GM19351 (cell line): ENCODE measurements around the gene PHOX2A.

ENCODE experiments used
- ATAC-seq: cut with Tn5 transposase; IDR thresholded peaks from one replicate; pipeline ENCODE4 v1.9.1; 2021; ENCODE audit warnings: mild to moderate bottlenecking, moderate library complexity; ENCODE audit not compliant: unreplicated experiment

The PHOX2A gene

DNA sequence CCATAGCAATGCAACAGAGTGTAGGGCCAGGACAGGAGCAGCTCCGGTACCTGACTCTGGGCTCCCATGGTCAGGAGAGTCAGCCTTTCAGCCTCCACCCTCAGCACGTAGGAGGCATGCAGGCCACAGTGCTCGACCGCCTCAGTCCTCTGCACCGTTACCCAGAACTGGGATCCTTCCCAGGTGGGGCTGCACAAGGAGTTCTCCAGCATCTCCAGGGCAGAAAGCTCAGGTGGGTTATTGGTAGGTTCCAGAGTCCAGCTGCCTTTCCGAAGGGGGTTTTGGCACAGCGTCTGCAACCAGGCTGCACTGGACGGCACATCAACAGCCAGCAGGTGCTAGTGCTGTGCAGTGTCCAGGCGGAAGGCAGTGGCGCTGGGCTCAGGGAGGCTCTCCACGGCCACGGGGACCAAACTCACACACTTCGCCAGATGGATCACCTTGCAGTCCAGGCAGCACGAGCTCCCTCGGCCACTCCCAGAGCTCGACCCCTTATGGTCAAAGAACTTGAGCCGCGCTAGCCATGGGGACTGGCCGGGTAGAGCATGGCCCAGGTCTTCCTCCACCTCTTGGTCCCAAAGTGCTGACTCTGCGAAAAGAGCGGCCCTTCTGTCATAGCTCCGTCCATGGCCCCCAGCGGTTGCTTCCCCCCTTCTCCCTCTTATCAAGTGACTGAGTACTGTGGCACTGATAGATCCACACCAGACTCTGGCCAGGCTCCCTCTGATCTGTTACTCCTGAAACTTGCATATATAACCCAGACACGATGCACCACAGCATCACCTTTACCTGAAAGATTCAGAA is 6.9 kb upstream of the PHOX2A start:
- ATAC-seq: no peak

DNA sequence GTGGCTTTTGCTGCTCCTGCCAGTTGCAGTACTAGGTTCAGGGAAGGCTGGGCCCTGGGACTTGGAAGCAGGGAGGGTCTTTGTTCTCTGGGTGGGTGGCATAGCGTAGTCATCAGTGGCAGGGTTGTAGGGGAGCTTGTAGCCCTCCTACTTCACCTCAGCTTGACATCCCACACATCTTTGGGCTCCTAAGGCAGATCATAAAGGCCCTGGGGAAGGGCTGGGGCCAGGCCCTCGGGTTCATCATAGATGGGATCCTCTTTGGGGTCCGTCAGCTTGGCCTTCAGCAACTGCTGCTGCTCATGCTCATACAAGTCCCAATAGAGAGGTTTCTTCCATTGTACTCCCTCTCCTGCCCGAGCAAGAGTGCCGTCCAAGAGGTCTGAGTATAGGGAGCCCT is 6.0 kb upstream of the PHOX2A start:
- no peak for ATAC-seq

DNA sequence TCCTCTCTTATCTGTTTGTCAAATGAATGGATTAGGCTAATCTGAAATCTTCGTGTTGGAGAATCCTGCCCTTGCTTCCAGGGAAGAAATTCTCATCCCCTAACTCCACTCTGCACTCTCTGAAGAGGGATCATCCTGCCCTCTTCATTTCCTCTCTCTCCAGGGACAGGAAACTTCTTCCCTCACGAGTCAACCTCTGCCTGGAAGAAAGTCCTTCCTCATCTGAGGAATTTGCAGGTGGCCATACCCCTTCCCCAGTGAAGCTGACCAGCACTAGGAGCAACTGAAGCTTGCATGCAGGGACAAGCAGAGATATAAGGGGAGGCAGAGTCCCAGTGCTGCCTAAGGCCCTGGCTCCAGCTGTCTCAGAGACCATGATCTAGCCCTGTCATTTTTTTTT is 3.6 kb upstream of the PHOX2A start:
- ATAC-seq: no peak

DNA sequence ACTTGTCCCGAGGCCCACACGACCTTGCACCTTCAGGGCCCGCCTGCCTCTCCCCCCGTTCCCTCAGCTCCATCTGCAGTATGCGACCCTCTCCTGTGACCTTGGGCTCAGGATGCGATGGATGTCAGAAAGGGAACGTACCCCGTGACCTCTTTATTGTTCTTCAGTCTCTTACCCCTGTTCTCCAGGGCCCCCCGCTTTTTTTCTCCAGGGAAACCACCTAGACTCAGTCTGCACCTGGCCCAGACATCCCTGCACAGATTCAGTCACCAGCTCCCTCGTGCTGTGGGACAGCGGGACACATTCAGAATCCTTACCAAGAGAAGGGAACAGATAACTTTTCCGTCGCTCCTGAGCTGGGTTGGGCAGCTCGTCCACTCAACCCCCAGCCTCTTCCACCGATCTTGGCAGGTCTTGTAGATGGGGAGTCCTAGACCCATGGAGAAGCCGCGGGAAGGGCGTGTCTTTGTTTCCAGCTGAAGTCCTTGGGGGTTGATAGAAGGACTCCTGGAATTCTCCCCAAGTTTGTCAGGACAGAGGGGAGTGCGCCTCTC is 1.4 kb upstream of the PHOX2A start:
- no peak for ATAC-seq

DNA sequence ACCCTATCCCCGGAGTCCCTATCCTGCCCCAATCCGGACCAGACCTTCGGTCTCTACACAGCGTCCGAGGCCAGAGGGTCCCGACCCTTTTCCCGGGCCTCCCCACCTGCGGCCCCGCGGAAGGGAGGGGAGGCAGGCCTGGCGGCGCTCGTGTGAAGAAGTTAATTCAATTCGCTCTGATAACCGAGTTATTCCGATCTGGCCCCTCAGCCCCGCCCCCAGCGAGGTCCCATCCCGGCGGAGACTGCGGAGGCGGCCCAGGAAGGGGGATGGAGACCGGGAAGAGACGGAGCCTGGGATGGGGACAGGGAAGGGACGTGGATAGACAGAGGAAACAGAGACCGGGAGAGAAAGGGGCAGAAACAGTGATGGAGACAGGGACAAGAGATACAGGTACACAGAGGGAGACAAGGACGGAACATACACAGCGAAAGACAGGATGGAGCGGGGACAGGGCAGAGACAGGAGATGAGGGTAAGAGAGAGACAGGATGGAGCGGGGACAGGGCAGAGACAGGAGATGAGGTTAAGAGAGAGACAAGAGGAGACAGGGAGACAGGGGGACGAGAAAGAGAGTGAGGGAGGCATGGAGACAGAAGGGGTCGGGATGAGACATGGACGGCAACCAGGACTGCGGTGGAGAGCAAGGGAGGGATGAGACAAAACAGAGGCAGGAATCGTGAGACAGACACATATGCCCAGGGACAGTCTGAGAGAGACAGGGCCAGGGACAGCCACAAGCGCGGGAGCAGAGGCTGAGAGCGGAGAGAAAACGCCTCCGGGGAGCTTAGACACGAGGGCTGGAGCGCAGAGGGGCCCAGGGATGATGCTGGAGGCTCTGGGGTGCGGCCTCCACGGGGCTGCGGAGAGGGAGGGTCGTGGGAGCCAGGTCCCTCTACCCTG is 636 bp upstream of the PHOX2A start:
- ATAC-seq: no peak

DNA sequence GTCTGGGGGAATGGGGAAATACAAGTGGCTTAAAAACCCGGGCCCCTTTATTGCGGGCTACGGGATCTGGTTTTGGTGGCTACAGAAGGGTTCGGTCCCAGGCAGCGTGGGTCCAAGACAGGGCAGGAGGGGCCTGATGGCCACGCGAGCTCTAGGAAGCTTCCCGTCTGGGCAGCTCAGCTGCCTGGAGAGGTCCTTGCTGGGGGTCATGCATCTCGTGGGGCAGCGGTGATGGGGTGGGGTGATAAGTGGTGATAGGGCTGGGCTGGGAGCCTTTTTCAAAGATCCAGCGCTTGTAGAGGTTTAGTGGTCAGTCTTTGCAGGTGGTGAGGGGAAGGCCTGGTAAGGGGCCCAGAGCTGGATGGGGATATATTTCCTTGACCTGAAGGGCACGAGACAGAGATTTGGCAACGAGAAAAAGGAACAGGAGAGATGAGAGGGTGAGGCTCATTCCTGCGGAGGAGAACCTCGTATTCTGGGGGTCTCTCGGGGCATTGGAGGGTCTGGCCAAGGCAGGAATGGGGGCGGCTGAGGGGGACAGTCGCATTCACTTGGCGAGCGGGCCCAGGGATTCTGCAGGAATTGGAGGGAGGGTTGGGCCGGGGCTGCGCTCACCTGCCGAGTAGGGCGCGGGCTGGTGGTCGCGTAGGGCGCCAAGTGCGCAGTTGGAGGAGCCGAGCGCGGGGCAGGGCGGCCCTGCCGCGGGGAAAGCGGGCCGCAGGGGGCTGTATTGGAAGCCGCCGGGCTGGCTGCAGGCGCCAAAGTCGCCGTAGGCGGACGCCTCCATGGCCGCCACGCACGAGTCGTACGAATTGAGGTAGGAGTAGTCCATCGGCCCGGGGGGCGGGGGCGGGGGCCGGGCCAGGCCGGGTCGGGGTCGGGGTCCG is 560 bp downstream of the PHOX2A start:
- no peak for ATAC-seq

DNA sequence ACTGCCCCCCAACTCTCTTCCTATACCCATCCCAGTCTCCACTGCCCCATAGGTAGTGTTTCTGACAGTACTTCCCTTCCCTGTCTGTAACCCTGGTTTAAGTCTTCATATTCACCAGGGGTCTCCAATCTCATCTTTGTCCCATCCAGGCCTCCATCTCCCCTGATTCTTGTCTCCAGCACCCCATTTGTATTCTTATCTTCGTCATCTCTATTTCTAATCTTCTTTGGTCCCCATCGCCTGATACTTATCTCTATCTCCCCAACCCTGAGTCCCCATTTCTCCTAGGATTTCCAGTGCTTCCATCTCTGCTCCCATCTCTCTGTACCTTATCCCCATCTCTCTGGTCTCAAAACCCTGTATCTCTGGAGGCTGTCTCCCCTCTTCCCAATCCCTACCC is 1.8 kb downstream of the PHOX2A start:
- no peak for ATAC-seq

DNA sequence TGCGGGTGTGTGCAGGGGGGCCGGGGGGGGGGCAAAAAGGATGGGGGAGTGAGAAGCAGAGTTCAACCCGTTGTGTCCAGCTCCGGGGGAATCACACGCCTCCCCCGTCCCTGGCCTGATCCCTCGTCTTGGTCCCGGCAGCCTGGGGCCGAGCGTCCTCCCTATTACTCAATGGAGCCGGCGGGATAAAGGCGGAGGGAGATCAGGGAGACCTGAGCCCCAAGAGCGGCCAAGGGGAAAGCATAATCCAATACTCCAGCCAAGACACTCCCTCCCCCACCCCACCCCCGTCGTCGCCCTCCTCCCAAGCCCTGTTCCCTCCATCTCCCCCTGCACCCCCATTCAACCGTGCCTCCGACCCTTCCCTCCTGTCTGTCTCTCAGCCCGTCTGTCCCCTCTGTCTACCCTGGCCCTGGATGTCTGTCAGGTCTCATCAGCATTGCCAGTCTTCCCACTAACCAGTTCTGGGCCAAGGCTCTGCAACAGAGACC is 2.6 kb downstream of the PHOX2A start:
- no peak for ATAC-seq

DNA sequence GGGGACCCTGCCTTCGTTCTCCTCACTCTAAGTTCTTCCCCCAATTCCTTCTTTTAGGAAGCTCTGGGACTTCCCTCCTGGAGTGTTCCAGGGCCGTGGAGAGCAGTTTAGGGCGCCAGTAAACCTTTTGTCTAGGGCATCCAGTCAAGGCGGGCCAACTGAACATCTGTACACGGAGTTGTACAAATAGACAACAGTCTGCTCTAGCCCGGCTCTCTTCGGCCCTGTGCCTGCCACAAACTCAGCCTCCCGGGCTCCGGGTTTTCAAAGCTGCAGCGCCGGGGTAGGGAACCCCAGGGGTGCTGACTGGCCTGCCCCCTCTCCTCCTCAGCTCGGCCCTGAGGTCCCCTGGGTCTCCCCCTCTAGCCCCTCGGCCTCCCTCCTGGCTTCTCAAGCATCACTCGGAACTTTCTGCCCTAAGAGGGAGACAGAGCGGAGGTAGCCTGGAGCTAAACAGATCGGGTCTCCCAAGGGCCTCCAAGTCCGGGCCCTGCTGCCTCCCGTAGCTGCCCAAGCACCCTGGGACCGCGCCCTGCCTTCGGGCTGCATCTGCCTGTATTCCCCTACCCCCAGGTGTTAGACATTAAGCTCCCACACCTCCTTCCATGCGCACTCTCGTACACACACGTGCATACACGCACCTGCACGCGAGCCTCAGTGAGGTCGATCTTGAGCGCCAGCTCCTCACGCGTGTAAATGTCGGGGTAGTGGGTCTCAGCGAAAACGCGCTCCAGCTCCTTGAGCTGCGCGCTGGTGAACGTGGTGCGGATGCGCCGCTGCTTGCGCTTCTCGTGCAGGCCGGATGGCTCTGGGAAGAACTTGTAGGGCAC is 3.3 kb downstream of the PHOX2A start:
- no peak for ATAC-seq

DNA sequence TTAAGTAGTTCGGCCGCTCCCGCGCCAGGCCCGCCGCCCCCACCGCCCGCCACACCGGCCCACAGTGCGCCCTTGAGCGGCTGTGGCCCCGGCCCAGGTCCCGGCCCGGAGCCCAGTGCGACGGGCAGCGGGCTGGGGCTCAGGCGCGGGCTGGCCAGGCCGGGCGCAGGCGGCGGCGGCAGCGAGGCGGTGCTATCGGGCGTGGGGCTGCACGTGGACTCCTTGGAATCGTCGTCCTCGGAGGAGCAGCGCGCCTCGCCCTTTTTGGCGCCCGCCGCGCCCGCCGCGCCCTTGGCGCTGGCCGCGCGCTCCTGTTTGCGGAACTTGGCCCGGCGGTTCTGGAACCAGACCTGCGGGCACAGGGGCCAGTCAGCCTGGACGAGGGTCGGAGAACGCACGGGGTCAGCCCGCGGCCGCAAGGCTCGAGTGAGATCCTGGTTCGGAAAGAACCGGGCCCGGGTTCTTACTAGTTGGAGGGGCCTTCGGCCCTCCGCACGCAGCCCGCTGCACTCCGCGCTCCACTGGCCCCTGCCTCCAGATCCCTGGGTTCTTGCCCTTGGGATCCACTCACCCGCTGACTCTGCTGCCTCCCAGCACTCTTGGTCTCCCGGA is 4.0 kb downstream of the PHOX2A start:
- ATAC-seq: no peak

DNA sequence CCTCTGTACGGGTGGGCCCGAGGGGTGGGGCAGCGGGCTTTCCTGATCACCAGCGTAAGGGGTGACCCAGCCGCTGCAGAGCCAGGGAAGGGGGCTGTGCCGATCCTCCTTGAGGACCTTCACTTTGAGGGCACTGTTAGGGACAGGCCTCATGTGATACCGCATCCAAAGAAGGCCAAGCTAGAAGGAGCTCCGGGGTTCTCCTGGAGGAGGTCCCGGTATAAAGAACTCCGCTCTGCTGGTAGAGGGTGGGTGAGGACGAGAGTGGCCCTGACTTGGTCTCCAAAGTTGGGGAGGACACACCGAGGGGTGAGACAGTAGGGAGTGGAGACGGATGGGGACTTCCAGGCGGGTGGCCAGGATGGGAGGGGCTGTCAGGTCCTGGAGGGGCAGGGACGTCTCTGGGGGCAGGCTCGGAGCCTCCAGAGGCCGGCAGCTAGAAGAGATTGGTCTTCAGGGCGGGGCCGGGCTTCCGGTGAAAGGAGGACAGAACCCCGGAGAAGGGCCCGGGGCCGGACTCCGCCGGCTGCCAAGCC is 4.6 kb downstream of the PHOX2A start:
- no peak for ATAC-seq

DNA sequence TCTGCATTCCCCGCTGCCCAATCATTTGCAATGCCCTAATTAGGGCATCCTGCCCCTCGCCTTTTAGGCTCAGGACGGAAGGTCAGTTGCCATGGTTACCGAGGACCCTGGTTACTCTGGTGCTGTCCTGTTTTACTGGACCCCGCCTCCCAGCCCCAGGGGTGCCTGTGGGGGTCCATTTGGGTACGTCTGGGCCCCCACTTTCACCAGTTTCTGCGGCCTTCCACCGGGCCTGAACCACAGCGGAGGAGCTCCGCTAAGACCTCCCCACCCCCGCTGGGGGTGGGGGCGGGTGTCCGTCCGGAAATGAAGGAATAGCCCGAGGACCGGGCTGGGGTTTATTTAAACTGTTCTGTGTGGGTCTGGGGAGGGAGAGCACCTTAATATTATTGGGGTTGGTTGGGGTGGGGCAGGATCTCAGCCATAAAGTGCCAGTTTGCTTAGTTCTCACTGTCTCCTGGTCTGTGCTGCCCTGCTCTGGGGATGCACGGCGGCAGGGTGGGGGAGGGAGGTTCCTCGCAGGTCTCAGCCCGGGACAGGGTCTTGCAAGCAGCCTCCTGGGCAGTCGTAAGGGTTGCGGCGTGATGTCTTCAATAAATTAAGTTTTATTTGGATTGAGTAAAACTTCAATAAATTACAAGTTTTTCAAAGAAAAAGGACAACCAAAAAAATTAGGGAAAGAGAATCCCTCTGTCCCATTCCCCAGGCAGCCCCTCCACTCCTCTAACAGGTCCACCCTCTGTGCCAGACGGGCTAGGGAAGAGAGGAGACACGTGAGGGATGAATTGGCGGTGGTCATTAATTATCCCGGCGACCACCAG is 5.3 kb downstream of the PHOX2A start:
- ATAC-seq: no peak

DNA sequence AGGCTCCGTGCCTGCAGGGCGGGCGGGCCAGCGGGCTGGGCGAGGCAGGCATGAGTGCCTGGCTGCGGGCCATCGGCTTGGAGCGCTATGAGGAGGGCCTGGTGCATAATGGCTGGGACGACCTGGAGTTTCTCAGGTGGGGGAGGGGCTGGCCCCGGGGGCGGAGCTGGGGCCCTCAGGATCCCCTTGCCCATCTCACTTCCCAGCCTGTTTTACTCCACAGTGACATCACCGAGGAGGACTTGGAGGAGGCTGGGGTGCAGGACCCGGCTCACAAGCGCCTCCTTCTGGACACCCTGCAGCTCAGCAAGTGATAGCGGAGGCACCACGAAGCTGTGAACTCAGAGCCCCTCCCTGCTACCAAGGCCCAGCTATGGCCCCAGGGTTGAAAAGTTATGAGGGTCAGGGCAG is 5.9 kb downstream of the PHOX2A start:
- no peak for ATAC-seq

DNA sequence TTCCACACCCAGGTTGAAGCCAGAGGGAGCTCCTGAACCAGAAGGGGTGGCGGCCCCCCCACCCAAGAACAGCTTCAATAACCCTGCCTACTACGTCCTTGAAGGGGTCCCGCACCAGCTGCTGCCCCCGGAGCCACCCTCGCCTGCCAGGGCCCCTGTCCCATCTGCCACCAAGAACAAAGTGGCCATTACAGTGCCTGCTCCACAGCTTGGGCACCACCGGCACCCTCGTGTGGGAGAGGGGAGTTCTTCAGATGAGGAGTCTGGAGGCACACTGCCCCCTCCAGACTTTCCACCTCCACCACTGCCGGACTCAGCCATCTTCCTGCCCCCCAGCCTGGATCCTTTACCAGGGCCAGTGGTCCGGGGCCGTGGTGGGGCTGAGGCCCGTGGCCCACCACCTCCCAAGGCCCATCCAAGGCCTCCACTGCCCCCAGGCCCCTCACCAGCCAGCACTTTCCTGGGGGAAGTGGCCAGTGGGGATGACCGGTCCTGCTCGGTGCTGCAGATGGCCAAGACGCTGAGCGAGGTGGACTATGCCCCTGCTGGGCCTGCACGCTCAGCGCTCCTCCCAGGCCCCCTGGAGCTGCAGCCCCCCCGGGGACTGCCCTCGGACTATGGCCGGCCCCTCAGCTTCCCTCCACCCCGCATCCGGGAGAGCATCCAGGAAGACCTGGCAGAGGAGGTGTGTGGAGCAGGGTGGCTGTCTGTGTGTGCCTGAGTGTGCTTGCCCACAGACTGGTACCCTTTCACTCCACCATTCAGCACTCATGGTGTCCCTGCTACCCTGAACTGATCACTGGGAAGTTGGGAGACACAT is 6.7 kb downstream of the PHOX2A start:
- no peak for ATAC-seq

DNA sequence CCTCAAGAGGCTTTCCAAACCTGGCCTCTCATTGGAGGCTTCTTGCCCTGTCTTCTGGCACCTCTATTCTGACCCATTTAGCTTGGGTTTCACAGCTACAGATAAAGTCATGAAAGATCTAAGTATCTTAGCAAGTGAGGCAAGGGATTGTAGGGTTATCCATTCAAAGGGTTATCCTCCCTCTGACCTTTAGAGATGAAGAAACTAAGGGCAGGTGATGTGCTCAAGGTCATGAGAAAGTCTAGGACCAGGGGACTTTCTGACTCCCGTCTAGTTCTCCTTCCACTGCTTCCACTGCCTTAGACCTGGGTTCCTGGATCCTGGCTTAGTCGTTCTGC is 7.2 kb downstream of the PHOX2A start:
- ATAC-seq: no peak

DNA sequence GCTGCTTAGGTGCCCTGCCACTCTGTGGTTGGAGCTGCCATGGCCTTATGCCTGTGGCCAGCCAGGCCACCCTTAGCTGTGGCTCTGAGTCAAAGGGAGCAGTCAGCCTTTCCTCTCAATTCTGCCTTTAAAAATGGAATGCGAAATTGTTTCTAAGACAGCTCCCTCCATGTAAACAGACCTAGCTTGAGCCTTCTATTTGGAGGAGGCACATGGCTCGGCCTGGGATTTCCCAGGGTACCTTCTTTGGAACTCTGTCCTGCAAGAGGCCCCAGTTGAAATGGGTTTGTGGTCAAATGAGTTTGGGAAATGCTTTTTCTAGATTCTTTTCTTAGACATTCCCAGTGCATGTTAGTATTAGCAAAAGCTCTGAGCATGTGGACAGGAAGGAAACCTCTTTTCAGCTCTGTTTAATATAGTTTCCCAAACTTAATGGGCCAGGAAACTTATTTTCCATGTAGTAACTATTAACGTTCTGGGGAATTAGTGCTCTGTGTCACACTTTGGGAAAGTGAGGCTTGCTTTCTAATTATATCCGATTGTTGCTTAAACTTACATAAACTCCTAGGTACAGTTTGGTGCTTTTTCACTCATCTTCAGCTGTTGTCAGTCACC is 7.8 kb downstream of the PHOX2A start:
- no peak for ATAC-seq
